Measurements from ENCODE around the gene PPM1N. TPM values are rescaled to one million over a fixed set of nuclear protein-coding genes. Genes with fewer than 3 reads are reported as not detected.

The PPM1N gene
- total and polyA plus RNA-seq, 2 of the 4 experiments (the other 2 are of a cell fraction), result 0.90 to 1.6 TPM

- ChIA-PET CTCF (no interaction called here), POLR2A (ENCODE audit: unreplicated experiment) (no interaction called here)
- Histone ChIP-seq H2AK5ac (ENCODE audit: low read depth, low read length) (no peak overlapping the region; the same call in 1 of the 2 replicates), H3K9me1 (ENCODE audit: insufficient read depth, low read length) (0 out of 2 replicates have a peak, but pooled peaks cover 4% of the 10 kb centered on the region), H3K79me1 (ENCODE audit: low read depth in 1 of 2, low read length in 2 of 2) (peaks cover 12 to 50% of the 10 kb centered on the region in 2 experiments), H3K36me3 (ENCODE audit: control insufficient read depth, insufficient read depth, low read length) (peaks cover 48% of the 10 kb centered on the region), H3K23ac (ENCODE audit: low read depth, low read length) (no peak overlapping the region), H2BK20ac (ENCODE audit: low read depth, low read length) (no peak overlapping the region), H3K27ac (ENCODE audit: insufficient read depth, low read length) (no peak overlapping the region), H3K56ac (ENCODE audit: extremely low read depth, insufficient read depth, low read length) (no peak overlapping the region), H2BK120ac (ENCODE audit: low read depth, low read length) (no peak overlapping the region), H3K9me3 (ENCODE audit: control insufficient read depth, insufficient read depth, low read length) (no peaks in the 10 kb centered on the region), H4K91ac (ENCODE audit: insufficient read depth, low read depth, low read length) (no peak overlapping the region), H3K27me3 (ENCODE audit: control insufficient read depth, insufficient read depth, low read length) (no peaks in the 10 kb centered on the region), H3K14ac (replicated peaks; ENCODE audit: low read depth, low read length) (no peak overlapping the region), H4K5ac (ENCODE audit: low read depth, low read length) (no peak overlapping the region), H2BK5ac (ENCODE audit: low read depth, low read length, poor library complexity, severe bottlenecking) (no peak overlapping the region), H4K20me1 (ENCODE audit: insufficient read depth, low read length) (peaks cover 52% of the 10 kb centered on the region), H3K4ac (ENCODE audit: low read depth, low read length) (no peak overlapping the region), H4K8ac (ENCODE audit: low read depth in 2 of 2, low read length in 2 of 2) (no peak overlapping the region), H3K4me1 (ENCODE audit: control insufficient read depth, insufficient read depth, low read length) (peaks cover 2% of the 10 kb centered on the region; the same call in 1 of the 2 replicates), H2AFZ (replicated peaks; ENCODE audit: low read length, poor library complexity) (no peak overlapping the region), H3K4me3 (ENCODE audit: insufficient read depth, low read depth, low read length) (no peak overlapping the region), H3K18ac (ENCODE audit: low read depth, low read length) (no peak overlapping the region), H3K9ac (ENCODE audit: low read depth, low read length) (no peak overlapping the region), H3K4me2 (ENCODE audit: low read depth, low read length) (no peak overlapping the region), H2AK9ac (replicated peaks; ENCODE audit: low read depth, low read length, poor library complexity) (no peak overlapping the region), H2BK15ac (ENCODE audit: low read depth, low read length) (no peak overlapping the region)
- DNase-seq, result peak; percentile 55
- BruUV-seq (replicated peaks), result no TSS peak
- peak; percentile 48 for ATAC-seq (ENCODE audit: low read depth)
- WGBS, 2 experiments (ENCODE audit: extremely low coverage in 2 of 2, insufficient read length in 1 of 2), result no CpG with 5 or more reads among the region's 9 CpGs
- TF ChIP-seq CHD1 (IDR thresholded peaks at IDR 0.05; ENCODE audit: low read depth, low read length) (no peak), MAZ (IDR thresholded peaks at IDR 0.05; ENCODE audit: borderline replicate concordance, low read depth, low read length) (no peak), FOS (IDR thresholded peaks at IDR 0.05; ENCODE audit: low read depth, low read length) (no peak)
- dilution Hi-C loops (cut with HindIII; ENCODE audit: low sequenced_read_pairs, unreplicated experiment) (no loop called here), in situ Hi-C loops (cut with MboI; ENCODE audit: low sequenced_read_pairs) (loop anchor here (10.0 kb wide), 1 partner anchor 119 kb away; no protein-coding TSS in a partner anchor), intact Hi-C loops (cut with micrococcal nuclease) (no loop called here)
Observed at GRCh38 chr19:45526143-45526542, 27.9 kb downstream of the PPM1N start.
